ENCODE data around the gene CDC14C.
"Not testable (repeated sequence)": the region's sequence is repeated elsewhere in the genome, so short reads cannot be mapped to it uniquely, and the experiment has no call there.

- TF ChIP-seq CTCF (IDR thresholded peaks at IDR 0.05); ZFX (IDR thresholded peaks at IDR 0.05; ENCODE audit: borderline replicate concordance): not testable (repeated sequence)
Observed at GRCh38 chr7:48905686-48906085, 18.7 kb upstream of the CDC14C start.

Data from 22Rv1 (cell line).